ENCODE data around the gene POLR2J2. TPM values are rescaled to one million over a fixed set of nuclear protein-coding genes. Genes with fewer than 3 reads are reported as not detected.
"Not testable (repeated sequence)": the region's sequence is repeated elsewhere in the genome, so short reads cannot be mapped to it uniquely, and the experiment has no call there.

The POLR2J2 gene
- total and polyA plus RNA-seq, 2 experiments from 2014 or later, result 3.2 to 3.8 TPM

DNA sequence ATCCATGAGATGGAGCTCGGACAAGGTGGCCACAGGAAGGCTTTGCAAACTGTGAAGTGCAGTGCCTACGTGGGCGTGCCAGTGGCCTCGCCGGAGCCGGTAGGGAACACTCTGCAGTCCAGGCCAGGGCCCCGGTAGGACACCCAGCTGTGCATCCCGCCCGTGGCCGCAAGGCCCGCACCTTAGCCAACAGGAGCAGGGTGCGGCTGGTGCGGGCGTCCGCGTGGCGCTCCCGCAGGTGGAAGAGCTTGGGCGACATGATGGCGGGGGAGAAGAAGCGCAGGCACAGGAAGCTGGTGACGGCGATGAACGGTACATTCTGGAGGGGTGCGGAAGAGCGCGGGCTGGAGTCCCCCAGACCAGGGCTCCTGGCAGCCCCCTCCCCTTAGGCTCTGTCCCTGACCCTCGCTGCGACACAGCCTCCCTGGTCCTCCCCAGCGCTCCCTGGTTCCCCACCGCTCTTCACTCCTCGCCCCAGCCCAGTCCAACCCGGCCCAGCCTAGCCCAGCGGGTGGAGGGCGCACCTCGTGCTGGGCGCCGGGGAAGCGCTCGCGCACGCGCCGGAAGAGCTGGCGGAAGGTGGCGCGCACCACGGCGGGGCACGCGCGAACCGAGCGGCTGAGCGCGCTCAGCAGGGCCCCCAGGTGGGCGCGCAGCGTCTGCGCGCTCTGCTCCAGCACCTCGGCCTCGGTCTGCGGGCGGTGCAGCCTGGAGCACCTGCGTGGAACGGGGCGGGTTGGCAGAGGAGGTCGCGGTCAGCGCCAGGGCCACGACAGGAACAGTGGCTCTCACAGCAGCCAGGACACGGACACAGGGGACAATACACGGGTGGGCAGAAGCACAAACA, 18.2 kb upstream of the POLR2J2 start:
- H3F3A ChIP-seq (replicated peaks; ENCODE audit: low read depth); H3K36me3 ChIP-seq (ENCODE audit: insufficient read depth); H3K79me2 ChIP-seq (replicated peaks; ENCODE audit: insufficient read depth); H3K9me2 ChIP-seq (ENCODE audit: insufficient read depth); H3K27ac ChIP-seq (ENCODE audit: low read depth); H3K4me1 Mint-ChIP-seq; H3K27me3 ChIP-seq (ENCODE audit: insufficient read depth); DNase-seq (ENCODE audit: low spot score); H3K4me3 ChIP-seq; H3K27me3 Mint-ChIP-seq (ENCODE audit: insufficient read depth, low read depth, poor library complexity); H4K20me1 ChIP-seq (replicated peaks; ENCODE audit: insufficient read depth); H3K4me3 Mint-ChIP-seq; H3K4me1 ChIP-seq (ENCODE audit: insufficient read depth); H3K27ac Mint-ChIP-seq; H3K36me3 Mint-ChIP-seq (ENCODE audit: low read depth); H3K9me3 Mint-ChIP-seq; H3K4me2 ChIP-seq; H2AFZ ChIP-seq: not testable (repeated sequence)
- ATAC-seq, result peak; percentile 33

GRCh38 chr7:102688299-102689036, 17.0 kb upstream of the POLR2J2 start:
- H3F3A ChIP-seq (replicated peaks; ENCODE audit: low read depth); H3K27ac Mint-ChIP-seq; H3K36me3 ChIP-seq (ENCODE audit: insufficient read depth); H3K4me3 Mint-ChIP-seq; H3K4me1 Mint-ChIP-seq; H3K4me3 ChIP-seq; H4K20me1 ChIP-seq (replicated peaks; ENCODE audit: insufficient read depth); H3K27ac ChIP-seq (ENCODE audit: low read depth); H3K9me2 ChIP-seq (ENCODE audit: insufficient read depth); H2AFZ ChIP-seq; DNase-seq (ENCODE audit: low spot score); H3K27me3 ChIP-seq (ENCODE audit: insufficient read depth); H3K4me2 ChIP-seq; H3K36me3 Mint-ChIP-seq (ENCODE audit: low read depth); H3K79me2 ChIP-seq (replicated peaks; ENCODE audit: insufficient read depth); H3K27me3 Mint-ChIP-seq (ENCODE audit: insufficient read depth, low read depth, poor library complexity); H3K9me3 Mint-ChIP-seq; H3K4me1 ChIP-seq (ENCODE audit: insufficient read depth): not testable (repeated sequence)
- peak; percentile 85 for ATAC-seq

- not testable (repeated sequence) for H3F3A ChIP-seq (replicated peaks; ENCODE audit: low read depth); H3K4me3 Mint-ChIP-seq; DNase-seq (ENCODE audit: low spot score); H3K27me3 Mint-ChIP-seq (ENCODE audit: insufficient read depth, low read depth, poor library complexity); H3K27ac ChIP-seq (ENCODE audit: low read depth); H3K27ac Mint-ChIP-seq; H3K4me3 ChIP-seq; H3K4me1 Mint-ChIP-seq; H3K36me3 Mint-ChIP-seq (ENCODE audit: low read depth); H2AFZ ChIP-seq; H3K9me3 Mint-ChIP-seq; H4K20me1 ChIP-seq (replicated peaks; ENCODE audit: insufficient read depth); ATAC-seq; H3K27me3 ChIP-seq (ENCODE audit: insufficient read depth); H3K36me3 ChIP-seq (ENCODE audit: insufficient read depth); H3K4me2 ChIP-seq; H3K4me1 ChIP-seq (ENCODE audit: insufficient read depth); H3K79me2 ChIP-seq (replicated peaks; ENCODE audit: insufficient read depth); H3K9me2 ChIP-seq (ENCODE audit: insufficient read depth)
Observed at GRCh38 chr7:102682560-102682959, 11.1 kb upstream of the POLR2J2 start.

- not testable (repeated sequence) for H3K4me3 Mint-ChIP-seq; H4K20me1 ChIP-seq (replicated peaks; ENCODE audit: insufficient read depth); H3K27ac Mint-ChIP-seq; H3K4me1 Mint-ChIP-seq; H3K9me2 ChIP-seq (ENCODE audit: insufficient read depth); H3K27ac ChIP-seq (ENCODE audit: low read depth); H3K4me2 ChIP-seq; H3K79me2 ChIP-seq (replicated peaks; ENCODE audit: insufficient read depth); H3K4me1 ChIP-seq (ENCODE audit: insufficient read depth); H3K9me3 Mint-ChIP-seq; H2AFZ ChIP-seq; H3K27me3 ChIP-seq (ENCODE audit: insufficient read depth); H3K36me3 Mint-ChIP-seq (ENCODE audit: low read depth); DNase-seq (ENCODE audit: low spot score); H3K27me3 Mint-ChIP-seq (ENCODE audit: insufficient read depth, low read depth, poor library complexity); H3K36me3 ChIP-seq (ENCODE audit: insufficient read depth); H3F3A ChIP-seq (replicated peaks; ENCODE audit: low read depth); H3K4me3 ChIP-seq
- peak; percentile 60 for ATAC-seq
Observed at GRCh38 chr7:102680780-102681179, 9.3 kb upstream of the POLR2J2 start.

GRCh38 chr7:102675545-102675944, 4.1 kb upstream of the POLR2J2 start:
- not testable (repeated sequence) for H3K4me2 ChIP-seq; H4K20me1 ChIP-seq (replicated peaks; ENCODE audit: insufficient read depth); H3K4me1 Mint-ChIP-seq; H3K79me2 ChIP-seq (replicated peaks; ENCODE audit: insufficient read depth); H3K4me3 ChIP-seq; ATAC-seq; H3F3A ChIP-seq (replicated peaks; ENCODE audit: low read depth); H3K27me3 Mint-ChIP-seq (ENCODE audit: insufficient read depth, low read depth, poor library complexity); H3K4me1 ChIP-seq (ENCODE audit: insufficient read depth); H2AFZ ChIP-seq; H3K4me3 Mint-ChIP-seq; DNase-seq (ENCODE audit: low spot score); H3K36me3 ChIP-seq (ENCODE audit: insufficient read depth); H3K9me2 ChIP-seq (ENCODE audit: insufficient read depth); H3K27ac Mint-ChIP-seq; H3K36me3 Mint-ChIP-seq (ENCODE audit: low read depth); H3K27me3 ChIP-seq (ENCODE audit: insufficient read depth); H3K27ac ChIP-seq (ENCODE audit: low read depth); H3K9me3 Mint-ChIP-seq

DNA sequence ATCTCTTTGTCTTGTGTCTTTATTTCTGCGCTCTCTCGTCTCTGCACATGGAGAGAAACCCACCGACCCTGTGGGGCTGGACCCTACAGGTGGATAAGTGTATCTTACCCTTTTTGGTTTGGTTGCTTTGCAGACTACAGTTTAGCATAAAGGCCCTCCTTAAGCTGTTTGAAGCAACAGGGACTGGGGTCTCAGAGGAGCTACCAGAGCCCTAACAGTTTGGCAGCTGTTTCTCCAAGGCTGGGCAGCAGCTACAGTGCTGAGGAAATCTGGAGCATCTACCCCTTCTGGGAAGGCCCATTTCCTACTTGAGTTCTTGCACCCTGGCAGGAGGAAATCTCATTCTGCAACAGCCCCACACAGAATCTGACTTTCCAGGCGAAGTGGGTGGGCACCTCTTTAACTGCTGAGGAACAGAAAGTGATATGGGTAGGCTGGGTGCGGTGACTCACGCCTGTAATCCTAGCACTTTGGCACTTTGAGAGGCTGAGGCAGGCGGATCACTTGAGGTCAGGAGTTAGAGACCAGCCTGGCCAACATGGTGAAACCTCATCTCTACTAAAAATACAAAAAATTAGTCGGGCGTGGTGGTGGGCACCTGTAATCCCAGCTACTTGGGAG, 2.1 kb upstream of the POLR2J2 start:
- H3K27ac ChIP-seq (ENCODE audit: low read depth); H3K4me1 ChIP-seq (ENCODE audit: insufficient read depth); ATAC-seq; H3K4me3 ChIP-seq; DNase-seq (ENCODE audit: low spot score); H3K27ac Mint-ChIP-seq; H4K20me1 ChIP-seq (replicated peaks; ENCODE audit: insufficient read depth); H3K36me3 ChIP-seq (ENCODE audit: insufficient read depth); H3K4me2 ChIP-seq; H2AFZ ChIP-seq; H3K9me3 Mint-ChIP-seq; H3K4me3 Mint-ChIP-seq; H3K36me3 Mint-ChIP-seq (ENCODE audit: low read depth); H3F3A ChIP-seq (replicated peaks; ENCODE audit: low read depth); H3K9me2 ChIP-seq (ENCODE audit: insufficient read depth); H3K27me3 Mint-ChIP-seq (ENCODE audit: insufficient read depth, low read depth, poor library complexity); H3K4me1 Mint-ChIP-seq; H3K79me2 ChIP-seq (replicated peaks; ENCODE audit: insufficient read depth); H3K27me3 ChIP-seq (ENCODE audit: insufficient read depth): not testable (repeated sequence)

All from GM23338 (cell line).